Measurements from ENCODE around the gene MYLK4. TPM values are rescaled to one million over a fixed set of nuclear protein-coding genes. Genes with fewer than 3 reads are reported as not detected.

MYLK4 gene
- total RNA-seq, 1 experiment from 2014 or later = 0.85 TPM

GRCh38 chr6:2653369-2654032, 97.2 kb downstream of the MYLK4 start:
- Histone ChIP-seq H3K4me1 (ENCODE audit: control insufficient read depth, insufficient read depth, low read length) (no peaks in the 10 kb centered on the region), H3K9me3 (ENCODE audit: control insufficient read depth, insufficient read depth, low read depth, low read length) (no peaks in the 10 kb centered on the region), H3K27ac (ENCODE audit: low read length) (no peak overlapping the region), H3K36me3 (ENCODE audit: control insufficient read depth, insufficient read depth, low read length) (no peaks in the 10 kb centered on the region), H3K27me3 (ENCODE audit: control insufficient read depth, insufficient read depth, low read length) (no peaks in the 10 kb centered on the region), H3K4me3 (ENCODE audit: low read depth in 2 of 2, low read length in 2 of 2) (no peak overlapping the region)
- TF ChIP-seq, protein P1, sequence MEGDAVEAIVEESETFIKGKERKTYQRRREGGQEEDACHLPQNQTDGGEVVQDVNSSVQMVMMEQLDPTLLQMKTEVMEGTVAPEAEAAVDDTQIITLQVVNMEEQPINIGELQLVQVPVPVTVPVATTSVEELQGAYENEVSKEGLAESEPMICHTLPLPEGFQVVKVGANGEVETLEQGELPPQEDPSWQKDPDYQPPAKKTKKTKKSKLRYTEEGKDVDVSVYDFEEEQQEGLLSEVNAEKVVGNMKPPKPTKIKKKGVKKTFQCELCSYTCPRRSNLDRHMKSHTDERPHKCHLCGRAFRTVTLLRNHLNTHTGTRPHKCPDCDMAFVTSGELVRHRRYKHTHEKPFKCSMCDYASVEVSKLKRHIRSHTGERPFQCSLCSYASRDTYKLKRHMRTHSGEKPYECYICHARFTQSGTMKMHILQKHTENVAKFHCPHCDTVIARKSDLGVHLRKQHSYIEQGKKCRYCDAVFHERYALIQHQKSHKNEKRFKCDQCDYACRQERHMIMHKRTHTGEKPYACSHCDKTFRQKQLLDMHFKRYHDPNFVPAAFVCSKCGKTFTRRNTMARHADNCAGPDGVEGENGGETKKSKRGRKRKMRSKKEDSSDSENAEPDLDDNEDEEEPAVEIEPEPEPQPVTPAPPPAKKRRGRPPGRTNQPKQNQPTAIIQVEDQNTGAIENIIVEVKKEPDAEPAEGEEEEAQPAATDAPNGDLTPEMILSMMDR (IDR thresholded peaks at IDR 0.05) = no peak
- no peak for TF ChIP-seq REST (IDR thresholded peaks at IDR 0.05; ENCODE audit: insufficient read depth in 1 of 2, low read depth in 2 of 2, low read length in 1 of 2)
- no peak for TF ChIP-seq SIN3A (IDR thresholded peaks at IDR 0.05; ENCODE audit: borderline replicate concordance, insufficient read depth, low read depth, low read length)
- TF ChIP-seq TCF7L2 (IDR thresholded peaks at IDR 0.05; ENCODE audit: low read depth, low read length) = no peak
- no peak for TF ChIP-seq POLR2AphosphoS5 (IDR thresholded peaks at IDR 0.05; ENCODE audit: low read depth, low read length)
- DNase-seq (ENCODE audit: low read depth, low spot score) (no peak), ATAC-seq (no peak)
- in situ Hi-C loops (cut with HindIII; ENCODE audit: low pct_unique_long_range_greater_than_20kb, low sequenced_read_pairs) (no loop called here), intact Hi-C loops (cut with micrococcal nuclease; ENCODE audit: unreplicated experiment) (no loop called here)
- no TSS peak for BruUV-seq (replicated peaks)
- ChIA-PET POLR2A (no interaction called here), CTCF (interaction anchor here (0.6 kb wide), 1 partner anchor 277 kb away, joined by 3 read pairs; no protein-coding TSS in a partner anchor)

DNA sequence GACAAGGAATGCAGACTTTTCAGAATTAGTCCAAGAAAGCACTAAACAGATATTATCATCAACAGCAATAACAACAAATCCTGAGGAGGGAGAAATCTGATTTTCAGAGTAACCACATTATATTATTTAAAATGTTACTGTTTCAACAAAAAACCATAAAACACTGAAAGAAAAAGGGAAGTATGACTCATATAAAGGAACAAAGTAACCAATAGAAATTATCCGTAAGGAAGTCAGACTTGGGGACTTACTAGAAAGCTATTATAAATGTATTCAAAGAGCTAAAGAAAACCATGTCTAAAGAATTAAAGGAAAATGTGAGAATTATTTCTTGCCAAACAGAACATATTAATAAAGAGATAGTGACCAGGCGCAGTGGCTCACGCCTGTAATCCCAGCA, 98.1 kb downstream of the MYLK4 start:
- Histone ChIP-seq H3K9me3 (ENCODE audit: control insufficient read depth, insufficient read depth, low read depth, low read length) (no peaks in the 10 kb centered on the region), H3K36me3 (ENCODE audit: control insufficient read depth, insufficient read depth, low read length) (no peaks in the 10 kb centered on the region), H3K4me1 (ENCODE audit: control insufficient read depth, insufficient read depth, low read length) (no peaks in the 10 kb centered on the region), H3K4me3 (ENCODE audit: low read depth in 2 of 2, low read length in 2 of 2) (no peak overlapping the region), H3K27ac (ENCODE audit: low read length) (no peak overlapping the region), H3K27me3 (ENCODE audit: control insufficient read depth, insufficient read depth, low read length) (no peaks in the 10 kb centered on the region; the same call in 1 of the 2 replicates)
- intact Hi-C loops (cut with micrococcal nuclease; ENCODE audit: unreplicated experiment) = no loop called here
- CTCF ChIA-PET = no interaction called here
- POLR2A ChIA-PET = no interaction called here
- ATAC-seq (no peak), DNase-seq (ENCODE audit: low read depth, low spot score) (no peak)
- TF ChIP-seq TCF7L2 (IDR thresholded peaks at IDR 0.05; ENCODE audit: low read depth, low read length) (no peak), REST (IDR thresholded peaks at IDR 0.05; ENCODE audit: insufficient read depth in 1 of 2, low read depth in 2 of 2, low read length in 1 of 2) (no peak), SIN3A (IDR thresholded peaks at IDR 0.05; ENCODE audit: borderline replicate concordance, insufficient read depth, low read depth, low read length) (no peak), POLR2AphosphoS5 (IDR thresholded peaks at IDR 0.05; ENCODE audit: low read depth, low read length) (no peak)
- TF ChIP-seq, protein P1 (IDR thresholded peaks at IDR 0.05) = no peak
- in situ Hi-C loops (cut with HindIII; ENCODE audit: low pct_unique_long_range_greater_than_20kb, low sequenced_read_pairs) = no loop called here
- no TSS peak for BruUV-seq (replicated peaks)

Data from Panc1 (cell line).